HG03066 (cell line): ENCODE results near the gene MAP2.

ENCODE experiments used
- ATAC-seq: cut with Tn5 transposase; IDR thresholded peaks from one replicate; pipeline ENCODE4 v1.9.1; 2021; ENCODE audit warnings: low read depth; ENCODE audit not compliant: unreplicated experiment

The MAP2 gene

GRCh38 chr2:209526561-209526960 is 102.7 kb downstream of the MAP2 start:
- no peak for ATAC-seq

- ATAC-seq = no peak
Observed at GRCh38 chr2:209529579-209529978, 105.7 kb downstream of the MAP2 start.

- ATAC-seq = no peak
Observed at GRCh38 chr2:209532321-209532720, 108.5 kb downstream of the MAP2 start.

- ATAC-seq = no peak
Observed at GRCh38 chr2:209533391-209533790, 109.5 kb downstream of the MAP2 start.

GRCh38 chr2:209534228-209534627 is 110.4 kb downstream of the MAP2 start:
- no peak for ATAC-seq

GRCh38 chr2:209536363-209536762 is 112.5 kb downstream of the MAP2 start:
- ATAC-seq = no peak

- no peak for ATAC-seq
Observed at GRCh38 chr2:209547726-209548125, 123.9 kb downstream of the MAP2 start.

GRCh38 chr2:209549589-209549988 is 125.7 kb downstream of the MAP2 start:
- ATAC-seq = no peak

GRCh38 chr2:209553913-209554312 is 130.1 kb downstream of the MAP2 start:
- no peak for ATAC-seq

- peak; percentile 58 for ATAC-seq
Observed at GRCh38 chr2:209556354-209556961, 132.6 kb downstream of the MAP2 start.

GRCh38 chr2:209560911-209561310 is 137.1 kb downstream of the MAP2 start:
- ATAC-seq = no peak

- no peak for ATAC-seq
Observed at GRCh38 chr2:209563453-209563852, 139.6 kb downstream of the MAP2 start.

- no peak for ATAC-seq
Observed at GRCh38 chr2:209564816-209565215, 141.0 kb downstream of the MAP2 start.

GRCh38 chr2:209565896-209566582 is 142.2 kb downstream of the MAP2 start:
- ATAC-seq = no peak

- no peak for ATAC-seq
Observed at GRCh38 chr2:209570194-209570593, 146.3 kb downstream of the MAP2 start.

- ATAC-seq = no peak
Observed at GRCh38 chr2:209574515-209574914, 150.7 kb downstream of the MAP2 start.

GRCh38 chr2:209577376-209578357 is 153.8 kb downstream of the MAP2 start:
- ATAC-seq = no peak

- ATAC-seq = no peak
Observed at GRCh38 chr2:209578394-209579001, 154.7 kb downstream of the MAP2 start.

- ATAC-seq = no peak
Observed at GRCh38 chr2:209579230-209579749, 155.4 kb downstream of the MAP2 start.

- ATAC-seq = no peak
Observed at GRCh38 chr2:209581040-209581439, 157.2 kb downstream of the MAP2 start.

- ATAC-seq = no peak
Observed at GRCh38 chr2:209582281-209582680, 158.4 kb downstream of the MAP2 start.
